ENCODE measurements around the gene SLC35G2.

Gene SLC35G2

GRCh38 chr3:136818769-136819391 is at the start of gene SLC35G2:
Gene SLC35G2 (plus strand): TSS chr3:136819126. CDS start chr3:136854461, 35,335 bp downstream.
- peaks cover 10% of the 10 kb centered on the region for H3K9me3 Mint-ChIP-seq
- H3K36me3 Mint-ChIP-seq (ENCODE audit: low read depth) = peaks cover 7% of the 10 kb centered on the region
- H3K27ac Mint-ChIP-seq = peak within 1 kb of the TSS; percentile 14 to 56 (median 46)
- no peak for TF ChIP-seq CTCF (IDR thresholded peaks at IDR 0.05; ENCODE audit: unreplicated experiment in 3 of 3)
- peaks cover 25% of the 10 kb centered on the region for H3K4me1 Mint-ChIP-seq
- H3K27me3 Mint-ChIP-seq (ENCODE audit: low read depth) = peaks cover 42% of the 10 kb centered on the region
- peak within 1 kb of the TSS; percentile 92 to 95 (median 93) for H3K4me3 Mint-ChIP-seq

GRCh38 chr3:136772709-136773108 is 46.2 kb upstream of the SLC35G2 start:
- H3K4me3 Mint-ChIP-seq = no peak overlapping the region
- TF ChIP-seq CTCF (IDR thresholded peaks at IDR 0.05; ENCODE audit: unreplicated experiment in 3 of 3) = no peak
- no peaks in the 10 kb centered on the region for H3K27me3 Mint-ChIP-seq (ENCODE audit: low read depth)
- H3K9me3 Mint-ChIP-seq = no peaks in the 10 kb centered on the region
- H3K36me3 Mint-ChIP-seq (ENCODE audit: low read depth) = no peaks in the 10 kb centered on the region
- H3K27ac Mint-ChIP-seq = no peak overlapping the region
- H3K4me1 Mint-ChIP-seq = no peaks in the 10 kb centered on the region

GRCh38 chr3:136778865-136779264 is 40.1 kb upstream of the SLC35G2 start:
- peaks cover 2% of the 10 kb centered on the region for H3K9me3 Mint-ChIP-seq
- peaks cover 4% of the 10 kb centered on the region for H3K4me1 Mint-ChIP-seq
- H3K4me3 Mint-ChIP-seq = no peak overlapping the region
- no peak for TF ChIP-seq CTCF (IDR thresholded peaks at IDR 0.05; ENCODE audit: unreplicated experiment in 3 of 3)
- no peaks in the 10 kb centered on the region for H3K27me3 Mint-ChIP-seq (ENCODE audit: low read depth)
- no peak overlapping the region for H3K27ac Mint-ChIP-seq
- no peaks in the 10 kb centered on the region for H3K36me3 Mint-ChIP-seq (ENCODE audit: low read depth)

- TF ChIP-seq CTCF (IDR thresholded peaks at IDR 0.05; ENCODE audit: unreplicated experiment in 3 of 3) = no peak
- Mint-ChIP-seq H3K4me3 (no peak overlapping the region), H3K27ac (no peak overlapping the region), H3K27me3 (ENCODE audit: low read depth) (no peaks in the 10 kb centered on the region), H3K4me1 (peaks cover 16% of the 10 kb centered on the region), H3K9me3 (peaks cover 2% of the 10 kb centered on the region), H3K36me3 (ENCODE audit: low read depth) (no peaks in the 10 kb centered on the region)
Measured at GRCh38 chr3:136780741-136781140, 38.2 kb upstream of the SLC35G2 start.

GRCh38 chr3:136783708-136784191 is 35.2 kb upstream of the SLC35G2 start:
- Mint-ChIP-seq H3K4me3 (no peak overlapping the region), H3K36me3 (ENCODE audit: low read depth) (no peaks in the 10 kb centered on the region), H3K27me3 (ENCODE audit: low read depth) (no peaks in the 10 kb centered on the region), H3K27ac (no peak overlapping the region), H3K9me3 (peaks cover 2% of the 10 kb centered on the region), H3K4me1 (peaks cover 32% of the 10 kb centered on the region)
- TF ChIP-seq CTCF (IDR thresholded peaks at IDR 0.05; ENCODE audit: unreplicated experiment in 3 of 3) = no peak

- Mint-ChIP-seq H3K27me3 (ENCODE audit: low read depth) (peaks cover 7% of the 10 kb centered on the region), H3K4me3 (peak overlapping the region in 1 of 3 experiments; percentile 9), H3K36me3 (ENCODE audit: low read depth) (no peaks in the 10 kb centered on the region), H3K27ac (peak overlapping the region; percentile 42 to 89 (median 77)), H3K9me3 (peaks cover 2% of the 10 kb centered on the region), H3K4me1 (peaks cover 47% of the 10 kb centered on the region)
- no peak for TF ChIP-seq CTCF (IDR thresholded peaks at IDR 0.05; ENCODE audit: unreplicated experiment in 3 of 3)
Measured at GRCh38 chr3:136787349-136787748, 31.6 kb upstream of the SLC35G2 start.

Measured in nephron (organoid).